H1 (cell line): ENCODE data around the gene SELENOV. TPM values are rescaled to one million over a fixed set of nuclear protein-coding genes. Genes with fewer than 3 reads are reported as not detected.

Experiments used
- CTCF ChIA-PET: fragments of 300-600 bp; sonication (Branson Sonifier 250); formaldehyde crosslinking; loops from one replicate; lab custom pipeline; 2021; ENCODE audit not compliant: partially characterized antibody; lab: Charles Lee
- POLR2A ChIA-PET: fragments of 300-600 bp; sonication (Branson Sonifier 250); formaldehyde crosslinking; loops from one replicate; lab custom pipeline; 2021; ENCODE audit warnings: inconsistent platforms; ENCODE audit not compliant: partially characterized antibody; lab: Charles Lee
- DNase-seq, 2 experiments: peaks; one replicate each; pipeline versions ENCODE4 v3.0.0 to v3.0.0-alpha.2; 2010 to 2022; ENCODE audit warnings: low spot score in 2 of 2, low read depth in 1 of 2, mixed read lengths in 1 of 2
- FAIRE-seq: peaks from 2 replicates; lab custom pipeline; 2011; peaks lifted over from hg19 to GRCh38; lab: Jason Lieb, UNC
- H2AFZ ChIP-seq: 2 replicates; pipeline ENCODE4 v1.8.1; 2012; ENCODE audit warnings: low read length, inconsistent platforms
- H2AK5ac ChIP-seq: 2 replicates; pipeline ENCODE4 v1.6.1; 2013; ENCODE audit warnings: low read depth, low read length
- H2BK120ac ChIP-seq: replicated peaks from 2 replicates; pipeline ENCODE3; 2013; ENCODE audit warnings: low read depth, low read length, inconsistent platforms
- H2BK12ac ChIP-seq: 2 replicates; pipeline ENCODE4 v1.6.1; 2013; ENCODE audit warnings: low read depth, low read length
- H2BK15ac ChIP-seq: 2 replicates; pipeline ENCODE4 v1.6.1; 2013; ENCODE audit warnings: low read length
- H2BK20ac ChIP-seq: 2 replicates; pipeline ENCODE4 v1.6.1; 2013; ENCODE audit warnings: low read length
- H2BK5ac ChIP-seq: 2 replicates; pipeline ENCODE4 v1.6.1; 2013; ENCODE audit warnings: low read depth, low read length
- H3K14ac ChIP-seq: 2 replicates; pipeline ENCODE4 v1.6.1; 2013; ENCODE audit warnings: inconsistent platforms; ENCODE audit not compliant: insufficient read length
- H3K18ac ChIP-seq: 2 replicates; pipeline ENCODE4 v1.6.1; 2013; ENCODE audit warnings: low read length; ENCODE audit errors: extremely low read depth
- H3K23ac ChIP-seq: 2 replicates; pipeline ENCODE4 v1.6.1; 2013; ENCODE audit warnings: inconsistent platforms; ENCODE audit not compliant: insufficient read length
- H3K23me2 ChIP-seq: 2 replicates; pipeline ENCODE4 v1.6.1; 2013; ENCODE audit warnings: low read depth, low read length
- H3K27ac ChIP-seq: 2 replicates; pipeline ENCODE4 v1.6.1; 2011; ENCODE audit warnings: low read depth, low read length, inconsistent platforms
- H3K27me3 ChIP-seq, 4 experiments: replicated peaks in 1 of 4; 1 replicate in 1 of 4; 2 replicates in 3 of 4; pipeline versions ENCODE4 v1.6.1 to v1.8.1; 2011 to 2013; ENCODE audit warnings: low read length in 3 of 4, mild to moderate bottlenecking in 3 of 4, inconsistent platforms in 2 of 4, mixed read lengths in 2 of 4, moderate library complexity in 1 of 4; ENCODE audit not compliant: control insufficient read depth in 3 of 4, insufficient read depth in 3 of 4; ENCODE audit errors: extremely low read depth in 1 of 4
- H3K36me3 ChIP-seq, 4 experiments: 2 replicates each; pipeline versions ENCODE4 v1.6.1 to v1.8.1; 2011 to 2013; ENCODE audit warnings: mild to moderate bottlenecking in 4 of 4, low read length in 3 of 4, moderate library complexity in 2 of 4, control low read depth in 1 of 4, inconsistent platforms in 1 of 4; ENCODE audit not compliant: insufficient read depth in 4 of 4, control insufficient read depth in 2 of 4
- H3K4ac ChIP-seq: replicated peaks from 2 replicates; pipeline ENCODE3; 2013; ENCODE audit warnings: low read length, low read depth, mixed read lengths, inconsistent platforms; ENCODE audit not compliant: insufficient read length
- H3K4me1 ChIP-seq, 4 experiments: replicated peaks in 1 of 4; 1 replicate in 1 of 4; 2 replicates in 3 of 4; pipeline versions ENCODE4 v1.6.1 to v1.8.1; 2011 to 2013; ENCODE audit warnings: low read length in 3 of 4, inconsistent platforms in 2 of 4, mixed read lengths in 1 of 4; ENCODE audit not compliant: insufficient read depth in 4 of 4, control insufficient read depth in 3 of 4
- H3K4me2 ChIP-seq, 2 experiments: 2 replicates each; pipeline versions ENCODE4 v1.6.1 to v1.8.1; 2011 to 2013; ENCODE audit warnings: low read depth in 2 of 2, low read length in 2 of 2, control low read depth in 1 of 2, inconsistent platforms in 1 of 2, mild to moderate bottlenecking in 1 of 2; ENCODE audit not compliant: insufficient read depth in 1 of 2
- H3K4me3 ChIP-seq, 4 experiments: fragments of 200-600, 300-600 bp in 1 of 4; sonication (generic), shearing (Covaris generic), sonication (Bioruptor Twin) in 1 of 4; 2 replicates each; pipeline versions ENCODE4 v1.5.1 to v1.8.1; 2011 to 2016; ENCODE audit warnings: low read length in 4 of 4, low read depth in 3 of 4, control low read depth in 2 of 4, inconsistent platforms in 2 of 4, mild to moderate bottlenecking in 2 of 4, mixed read lengths in 1 of 4, moderate library complexity in 1 of 4; ENCODE audit not compliant: insufficient read depth in 2 of 4; ENCODE audit errors: extremely low read depth in 1 of 4
- H3K56ac ChIP-seq: replicated peaks from 2 replicates; pipeline ENCODE3; 2013; ENCODE audit warnings: low read depth, mild to moderate bottlenecking, mixed read lengths, low read length, inconsistent platforms; ENCODE audit not compliant: insufficient read length
- H3K79me1 ChIP-seq: 2 replicates; pipeline ENCODE4 v1.6.1; 2013; ENCODE audit warnings: low read depth, low read length, control low read depth
- H3K79me2 ChIP-seq, 2 experiments: 2 replicates each; pipeline versions ENCODE4 v1.6.1 to v1.8.1; 2012 to 2013; ENCODE audit warnings: low read length in 2 of 2, mild to moderate bottlenecking in 2 of 2, inconsistent platforms in 1 of 2; ENCODE audit not compliant: insufficient read depth in 2 of 2, control insufficient read depth in 1 of 2
- H3K9ac ChIP-seq, 4 experiments: replicated peaks in 1 of 4; 1 replicate in 1 of 4; 2 replicates in 3 of 4; pipeline versions ENCODE4 v1.6.1 to v1.8.1; 2011 to 2013; ENCODE audit warnings: low read depth in 3 of 4, low read length in 3 of 4, control low read depth in 2 of 4, mild to moderate bottlenecking in 2 of 4, moderate library complexity in 2 of 4, inconsistent platforms in 1 of 4; ENCODE audit errors: extremely low read depth in 1 of 4
- H3K9me3 ChIP-seq, 2 experiments: 2 replicates each; pipeline versions ENCODE4 v1.6.1 to v1.8.1; 2012 to 2013; ENCODE audit warnings: mild to moderate bottlenecking in 2 of 2, moderate library complexity in 2 of 2, control low read depth in 1 of 2, inconsistent platforms in 1 of 2, low read depth in 1 of 2, low read length in 1 of 2, mixed read lengths in 1 of 2; ENCODE audit not compliant: insufficient read depth in 2 of 2
- H4K20me1 ChIP-seq, 2 experiments: replicated peaks in 1 of 2; 2 replicates each; pipeline versions ENCODE3 to v1.8.1; 2011 to 2013; ENCODE audit warnings: inconsistent platforms in 2 of 2, low read length in 2 of 2, mild to moderate bottlenecking in 1 of 2; ENCODE audit not compliant: insufficient read depth in 2 of 2, control insufficient read depth in 1 of 2
- H4K5ac ChIP-seq: 2 replicates; pipeline ENCODE4 v1.6.1; 2013; ENCODE audit warnings: low read length, low read depth, mixed read lengths, inconsistent platforms; ENCODE audit not compliant: insufficient read length
- H4K8ac ChIP-seq: 2 replicates; pipeline ENCODE4 v1.8.0; 2013; ENCODE audit warnings: mild to moderate bottlenecking, moderate library complexity, low read length, inconsistent platforms; ENCODE audit not compliant: insufficient read depth; ENCODE audit errors: extremely low read depth
- H4K91ac ChIP-seq: replicated peaks from 2 replicates; pipeline ENCODE3; 2013; ENCODE audit warnings: low read length, mixed read lengths, inconsistent platforms; ENCODE audit not compliant: insufficient read length
- ASH2L ChIP-seq: fragments of 200-600, 300-600 bp; sonication (generic); IDR thresholded peaks from one replicate; pipeline ENCODE4 v1.7.1; 2017; ENCODE audit warnings: low read length
- BCL11A ChIP-seq, 2 experiments: IDR thresholded peaks; one replicate each; pipeline ENCODE4 v1.6.1; 2011; ENCODE audit warnings: low read depth in 2 of 2, low read length in 2 of 2, mild to moderate bottlenecking in 2 of 2
- CHD1 ChIP-seq: IDR thresholded peaks from 2 replicates; pipeline ENCODE4 v1.6.1; 2012; ENCODE audit warnings: low read depth, low read length, improper control_type of control experiment
- CHD2 ChIP-seq: IDR thresholded peaks from 2 replicates; pipeline ENCODE4 v1.6.1; 2012; ENCODE audit warnings: low read length, improper control_type of control experiment
- CTBP2 ChIP-seq: IDR thresholded peaks from 2 replicates; pipeline ENCODE4 v1.7.0; 2011; ENCODE audit warnings: borderline replicate concordance, mild to moderate bottlenecking, moderate library complexity, mixed read lengths, low read length; ENCODE audit not compliant: insufficient read depth, insufficient read length
- JUN ChIP-seq: IDR thresholded peaks from 2 replicates; pipeline ENCODE4 v1.6.1; 2011; ENCODE audit warnings: low read depth, mild to moderate bottlenecking, improper control_type of control experiment, low read length
- KDM1A ChIP-seq: fragments of 200-600, 300-600 bp; sonication (generic); IDR thresholded peaks from 2 replicates; pipeline ENCODE4 v1.7.1; 2016; ENCODE audit warnings: mild to moderate bottlenecking, low read length, borderline replicate concordance
- KDM4A ChIP-seq: IDR thresholded peaks from one replicate; pipeline ENCODE4 v1.7.1; 2012; ENCODE audit warnings: low read depth, mild to moderate bottlenecking, moderate library complexity, low read length, inconsistent platforms; ENCODE audit not compliant: severe bottlenecking
- PHF8 ChIP-seq: fragments of 200-600 bp; sonication (generic); conservative IDR thresholded peaks from 2 replicates; pipeline ENCODE4 v1.7.1; 2012; ENCODE audit warnings: low read depth, mild to moderate bottlenecking, inconsistent platforms, low read length, moderate library complexity
- POLR2A ChIP-seq, 2 experiments: IDR thresholded peaks; 1 replicate in 1 of 2; 2 replicates in 1 of 2; pipeline ENCODE4 v1.6.1; 2011; ENCODE audit warnings: low read depth in 2 of 2, low read length in 2 of 2, mild to moderate bottlenecking in 2 of 2; ENCODE audit errors: control extremely low read depth in 1 of 2
- POLR2AphosphoS5 ChIP-seq: IDR thresholded peaks from 2 replicates; pipeline ENCODE4 v1.6.1; 2011; ENCODE audit warnings: low read depth, low read length
- RFX5 ChIP-seq: IDR thresholded peaks from 2 replicates; pipeline ENCODE4 v1.6.1; 2011; ENCODE audit warnings: low read depth, low read length, improper control_type of control experiment, borderline replicate concordance
- TBP ChIP-seq: IDR thresholded peaks from 2 replicates; pipeline ENCODE4 v1.6.1; 2011; ENCODE audit warnings: low read depth, low read length, improper control_type of control experiment
- WGBS, 2 experiments: shearing (Covaris generic) in 1 of 2; methylation state at CpG; one replicate each; pipeline versions ENCODE4 v1.1.6 to v1.1.7; 2013 to 2015; ENCODE audit warnings: low lambda C conversion rate in 2 of 2, mixed read lengths in 2 of 2, inconsistent platforms in 1 of 2, low coverage in 1 of 2, missing lambda C conversion rate in 1 of 2; ENCODE audit not compliant: insufficient replicate concordance in 2 of 2, insufficient coverage in 1 of 2, insufficient read length in 1 of 2; ENCODE audit errors: extremely low coverage in 1 of 2, missing lambda C conversion rate in 1 of 2; 5-methylcytosine and 5-hydroxymethylcytosine counted together
- polyA plus RNA-seq, 7 experiments: library from polyadenylated mRNA; depleted of rRNA in 3 of 7; stranded (reverse) in 5 of 7; unstranded in 2 of 7; fragments of >200 nt in 5 of 7; fragments of 200-250 nt in 2 of 7; gene quantifications; 1 replicate in 5 of 7; 2 replicates in 1 of 7; 4 replicates in 1 of 7; pipeline versions ENCODE4 v1.2.1 to v1.2.3, GENCODE V29; 2011 to 2013; ENCODE audit warnings: missing spikeins in 2 of 7, mixed read lengths in 2 of 7
- total RNA-seq: library from RNA; stranded (reverse); fragmentation: NEBNext Ultra II Directional; extraction: Animal tissue kit (Norgen Biotek cat#: 25700); gene quantifications from 2 replicates; pipeline ENCODE4 v1.2.1, GENCODE V29; 2021

Gene SELENOV
- total and polyA plus RNA-seq, 2 of the 8 experiments (the other 6 are each of a cell fraction or from before 2014, with no cell fraction given): 8.4 to 10.7 TPM

GRCh38 chr19:39465956-39466747 is 48.8 kb upstream of the SELENOV start:
- H4K8ac ChIP-seq: no peak overlapping the region
- ChIA-PET POLR2A (interaction anchor here (0.5 to 47.8 kb wide), 2 partner anchors 10 to 43 kb away, joined by 3 to 1154 read pairs; partner anchors contain the start of genes PLEKHG2 and RPS16), CTCF (interaction anchor here (0.9 to 6.4 kb wide), 5 partner anchors 8 to 67 kb away, joined by 3 to 56 read pairs (median 3); partner anchors contain the start of gene EID2B)
- H4K20me1 ChIP-seq: peaks cover 0 to 25% of the 10 kb centered on the region in 2 experiments
- no peaks in the 10 kb centered on the region; a peak in 1 of 7 replicates for H3K4me1 ChIP-seq
- no peak overlapping the region for H3K27ac ChIP-seq
- WGBS, 2 experiments: 94% methylated on average over 16 of the region's 18 CpGs; no CpG with 5 or more reads in 1 of the 2 experiments
- no peak overlapping the region for H4K91ac ChIP-seq
- H3K23me2 ChIP-seq: 0 out of 2 replicates have a peak, but pooled peaks cover 1% of the 10 kb centered on the region
- no peak overlapping the region for H3K14ac ChIP-seq
- H2BK12ac ChIP-seq: no peak overlapping the region
- no peaks in the 10 kb centered on the region for H3K79me2 ChIP-seq
- FAIRE-seq (no peak), DNase-seq (no peak)
- H3K79me1 ChIP-seq: peaks cover 14% of the 10 kb centered on the region
- H2BK120ac ChIP-seq: no peak overlapping the region
- H3K18ac ChIP-seq: no peak overlapping the region
- peaks cover 37 to 66% (median 51%) of the 10 kb centered on the region in 4 experiments for H3K36me3 ChIP-seq
- H2BK5ac ChIP-seq: no peak overlapping the region
- no peak overlapping the region for H3K4me2 ChIP-seq
- no peak overlapping the region for H3K56ac ChIP-seq
- no peaks in the 10 kb centered on the region for H3K9me3 ChIP-seq
- H2BK15ac ChIP-seq: no peak overlapping the region
- no peak overlapping the region for H2AK5ac ChIP-seq
- no peak overlapping the region for H3K9ac ChIP-seq
- H2AFZ ChIP-seq: no peak overlapping the region
- H2BK20ac ChIP-seq: no peak overlapping the region
- no peak overlapping the region for H4K5ac ChIP-seq
- H3K27me3 ChIP-seq: no peaks in the 10 kb centered on the region
- H3K4ac ChIP-seq: no peak overlapping the region
- no peak overlapping the region for H3K23ac ChIP-seq
- no peak overlapping the region for H3K4me3 ChIP-seq
- TF ChIP-seq RFX5: no peak
- no peak for TF ChIP-seq ASH2L
- no peak for TF ChIP-seq CHD1
- no peak for TF ChIP-seq POLR2A (IDR thresholded peaks at IDR 0.05; ENCODE audit: control extremely low read depth in 1 of 2, low read depth in 2 of 2, low read length in 2 of 2)
- no peak for TF ChIP-seq CHD2
- no peak for TF ChIP-seq KDM1A
- no peak for TF ChIP-seq BCL11A (IDR thresholded peaks at IDR 0.05; ENCODE audit: low read depth in 2 of 2, low read length in 2 of 2)
- TF ChIP-seq PHF8: no peak
- TF ChIP-seq TBP: no peak
- TF ChIP-seq CTBP2: no peak
- no peak for TF ChIP-seq POLR2AphosphoS5
- TF ChIP-seq KDM4A: no peak
- no peak for TF ChIP-seq JUN
